Neuron (in vitro differentiated cells): ENCODE data around the gene MOB4.
A peak's percentile ranks its signal among the peaks of the same experiment; 100 is the strongest.
"Not testable (repeated sequence)": the region's sequence is repeated elsewhere in the genome, so short reads cannot be mapped to it uniquely, and the experiment has no call there.

ENCODE experiments used
- H2AFZ ChIP-seq: one replicate; pipeline ENCODE4 v1.6.1; 2013; ENCODE audit warnings: low read depth, mild to moderate bottlenecking, inconsistent platforms, low read length, moderate library complexity
- H3K27me3 ChIP-seq: one replicate; pipeline ENCODE4 v1.6.1; 2013; ENCODE audit warnings: low read length; ENCODE audit not compliant: insufficient read depth
- H3K36me3 ChIP-seq: one replicate; pipeline ENCODE4 v1.6.1; 2013; ENCODE audit warnings: low read length; ENCODE audit not compliant: insufficient read depth
- H3K4me1 ChIP-seq: one replicate; pipeline ENCODE4 v1.6.1; 2013; ENCODE audit warnings: low read length; ENCODE audit not compliant: insufficient read depth
- H3K4me3 ChIP-seq: 2 replicates; pipeline ENCODE4 v1.5.1; 2013; ENCODE audit warnings: mild to moderate bottlenecking, low read length, moderate library complexity
- H3K9me3 ChIP-seq: one replicate; pipeline ENCODE4 v1.6.1; 2013; ENCODE audit warnings: low read length

MOB4 gene

DNA sequence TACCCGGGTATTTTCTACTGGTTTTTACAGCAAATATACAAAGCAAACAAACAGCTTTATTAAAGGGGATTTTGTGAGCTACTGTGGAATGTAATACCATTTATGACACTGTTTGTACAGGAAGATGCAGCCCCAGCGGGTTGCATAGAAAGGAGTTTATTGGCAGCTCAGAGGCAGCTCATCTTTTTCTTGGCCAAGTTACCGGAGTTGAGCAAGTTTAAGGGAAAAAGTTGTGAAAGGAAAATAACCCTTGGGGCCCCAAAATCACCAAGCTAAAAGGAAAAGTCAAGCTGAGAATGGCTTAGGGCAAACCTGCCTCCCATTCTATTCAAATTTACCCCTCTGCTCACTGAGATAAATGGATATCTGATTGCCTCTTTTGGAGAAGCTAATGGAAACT is 60.8 kb downstream of the MOB4 start:
- Histone ChIP-seq H3K36me3 (peaks cover 2% of the 10 kb centered on the region), H2AFZ (no peak overlapping the region), H3K4me1 (no peaks in the 10 kb centered on the region), H3K4me3 (no peak overlapping the region), H3K9me3 (peaks cover 13% of the 10 kb centered on the region), H3K27me3 (no peaks in the 10 kb centered on the region)

- no peak overlapping the region for H3K4me3 ChIP-seq
- H3K9me3 ChIP-seq = peaks cover 11% of the 10 kb centered on the region
- no peak overlapping the region for H2AFZ ChIP-seq
- H3K36me3 ChIP-seq = no peaks in the 10 kb centered on the region
- no peaks in the 10 kb centered on the region for H3K4me1 ChIP-seq
- no peaks in the 10 kb centered on the region for H3K27me3 ChIP-seq
Observed at GRCh38 chr2:197577446-197577845, 61.6 kb downstream of the MOB4 start.

DNA sequence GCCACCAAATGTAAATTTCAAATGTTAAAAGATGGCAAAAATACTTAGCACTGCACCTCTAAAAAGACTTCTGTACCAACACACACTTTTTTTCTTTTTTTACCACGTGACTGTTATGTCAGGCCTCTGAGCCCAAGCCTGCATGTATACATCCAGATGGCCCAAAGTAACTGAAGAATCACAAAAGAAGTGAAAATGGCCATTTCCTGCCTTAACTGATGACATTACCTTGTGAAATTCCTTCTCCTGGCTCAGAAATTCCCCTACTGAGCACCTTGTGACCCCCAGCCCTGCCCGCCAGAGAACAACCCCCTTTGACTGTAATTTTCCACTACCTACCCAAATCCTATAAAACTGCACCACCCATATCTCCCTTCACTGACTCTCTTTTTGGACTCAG is 62.4 kb downstream of the MOB4 start:
- not testable (repeated sequence) for H3K4me3 ChIP-seq, H2AFZ ChIP-seq, H3K36me3 ChIP-seq, H3K4me1 ChIP-seq, H3K27me3 ChIP-seq
- H3K9me3 ChIP-seq = peaks cover 11% of the 10 kb centered on the region

DNA sequence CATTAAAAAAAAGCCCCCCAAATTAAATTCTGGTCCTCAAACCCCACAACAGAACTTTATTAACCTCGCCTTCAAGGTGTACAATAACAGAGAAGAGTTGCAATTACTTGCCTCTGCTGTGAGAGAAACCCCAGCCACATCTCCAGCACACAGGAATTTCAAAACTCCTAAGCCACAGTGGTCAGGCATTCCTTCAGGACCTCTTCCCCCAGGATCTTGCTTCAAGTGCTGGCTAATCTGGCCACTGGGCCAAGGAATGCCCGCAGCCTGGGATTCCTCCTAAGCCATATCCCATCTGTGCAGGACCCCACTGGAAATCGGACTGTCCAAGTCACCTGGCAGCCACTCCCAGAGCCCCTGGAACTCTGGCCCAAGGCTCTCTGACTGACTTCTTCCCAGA is 64.3 kb downstream of the MOB4 start:
- not testable (repeated sequence) for H3K4me1 ChIP-seq, H3K4me3 ChIP-seq, H3K27me3 ChIP-seq, H3K9me3 ChIP-seq, H3K36me3 ChIP-seq, H2AFZ ChIP-seq

GRCh38 chr2:197587255-197587654 is 71.4 kb downstream of the MOB4 start:
- peaks cover 11% of the 10 kb centered on the region for H3K9me3 ChIP-seq
- not testable (repeated sequence) for H3K27me3 ChIP-seq, H3K36me3 ChIP-seq, H3K4me1 ChIP-seq, H2AFZ ChIP-seq, H3K4me3 ChIP-seq

DNA sequence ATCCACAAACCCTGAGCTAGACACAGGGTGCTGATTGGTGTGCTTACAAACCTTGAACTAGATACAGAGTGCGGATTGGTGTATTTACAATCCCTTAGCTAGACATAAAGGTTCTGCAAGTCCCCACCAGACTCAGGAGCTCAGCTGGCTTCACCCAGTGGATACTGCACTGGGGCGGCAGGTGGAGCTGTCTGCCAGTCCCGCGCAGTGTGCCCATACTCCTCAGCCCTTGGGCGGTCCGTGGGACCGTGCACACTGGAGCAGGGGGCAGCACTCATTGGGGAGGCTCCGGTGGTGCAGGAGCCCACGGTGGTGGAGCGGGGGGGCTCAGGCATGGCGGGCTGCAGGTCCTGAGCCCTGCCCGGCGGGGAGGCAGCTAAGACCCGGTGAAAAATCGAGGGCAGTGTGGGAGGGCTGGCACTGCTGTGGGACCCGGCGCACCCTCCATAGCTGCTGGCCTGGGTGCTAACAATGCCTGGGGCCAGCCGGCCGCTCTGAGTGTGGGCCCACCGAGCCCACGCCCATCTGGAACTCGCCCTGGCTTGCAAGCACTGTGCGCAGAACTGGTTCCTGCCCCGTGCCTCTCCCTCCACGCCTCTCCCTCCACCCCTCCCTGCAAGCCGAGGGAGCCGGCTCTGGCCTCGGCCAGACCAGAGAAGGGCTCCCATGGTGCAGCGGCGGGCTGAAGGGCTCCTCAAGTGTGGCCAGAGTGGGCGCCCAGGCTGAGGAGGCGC is 75.6 kb downstream of the MOB4 start:
- H3K36me3 ChIP-seq = peaks cover 3% of the 10 kb centered on the region
- no peak overlapping the region for H2AFZ ChIP-seq
- H3K4me1 ChIP-seq = peaks cover 11% of the 10 kb centered on the region
- no peaks in the 10 kb centered on the region for H3K27me3 ChIP-seq
- H3K4me3 ChIP-seq = no peak overlapping the region
- H3K9me3 ChIP-seq = peaks cover 14% of the 10 kb centered on the region

DNA sequence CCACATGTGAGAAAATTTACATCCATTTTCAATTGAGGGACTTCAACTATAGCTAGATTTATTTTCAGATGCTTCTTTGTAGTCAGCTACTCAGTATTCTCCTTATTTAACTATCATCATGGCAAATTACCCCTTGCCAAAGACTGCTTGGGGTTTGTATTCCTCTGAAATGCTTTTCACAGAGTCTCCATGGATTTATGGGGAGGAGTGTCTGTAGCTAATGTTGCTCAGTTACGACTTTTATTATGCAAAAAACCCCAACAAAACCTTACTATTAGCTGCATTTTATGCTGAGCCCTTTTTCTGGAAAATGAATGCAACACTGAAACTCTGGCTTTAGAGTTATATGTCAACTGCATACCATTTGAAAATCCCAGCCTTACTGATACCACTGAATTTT is 80.9 kb downstream of the MOB4 start:
- H3K36me3 ChIP-seq = no peaks in the 10 kb centered on the region
- H2AFZ ChIP-seq = peak overlapping the region; percentile 18
- no peak overlapping the region for H3K4me3 ChIP-seq
- H3K9me3 ChIP-seq = peaks cover 7% of the 10 kb centered on the region
- no peaks in the 10 kb centered on the region for H3K27me3 ChIP-seq
- H3K4me1 ChIP-seq = peaks cover 24% of the 10 kb centered on the region

- Histone ChIP-seq H3K27me3 (no peaks in the 10 kb centered on the region), H3K4me3 (no peak overlapping the region), H3K9me3 (peaks cover 7% of the 10 kb centered on the region), H3K36me3 (no peaks in the 10 kb centered on the region), H3K4me1 (peaks cover 24% of the 10 kb centered on the region), H2AFZ (peak overlapping the region; percentile 18)
Observed at GRCh38 chr2:197597166-197597565, 81.3 kb downstream of the MOB4 start.

- H2AFZ ChIP-seq = no peak overlapping the region
Observed at GRCh38 chr2:197598450-197598849, 82.6 kb downstream of the MOB4 start.

GRCh38 chr2:197599285-197599965 is 83.6 kb downstream of the MOB4 start:
- Histone ChIP-seq H3K4me1 (peaks cover 29% of the 10 kb centered on the region), H3K9me3 (peaks cover 8% of the 10 kb centered on the region), H2AFZ (no peak overlapping the region), H3K4me3 (no peak overlapping the region), H3K36me3 (no peaks in the 10 kb centered on the region), H3K27me3 (no peaks in the 10 kb centered on the region)

More at GRCh38 chr2:197598450-197598849, 82.6 kb downstream of the MOB4 start:
- Histone ChIP-seq H3K4me1 (peaks cover 24% of the 10 kb centered on the region), H3K4me3 (no peak overlapping the region), H3K27me3 (no peaks in the 10 kb centered on the region), H3K36me3 (no peaks in the 10 kb centered on the region), H3K9me3 (peaks cover 8% of the 10 kb centered on the region)

DNA sequence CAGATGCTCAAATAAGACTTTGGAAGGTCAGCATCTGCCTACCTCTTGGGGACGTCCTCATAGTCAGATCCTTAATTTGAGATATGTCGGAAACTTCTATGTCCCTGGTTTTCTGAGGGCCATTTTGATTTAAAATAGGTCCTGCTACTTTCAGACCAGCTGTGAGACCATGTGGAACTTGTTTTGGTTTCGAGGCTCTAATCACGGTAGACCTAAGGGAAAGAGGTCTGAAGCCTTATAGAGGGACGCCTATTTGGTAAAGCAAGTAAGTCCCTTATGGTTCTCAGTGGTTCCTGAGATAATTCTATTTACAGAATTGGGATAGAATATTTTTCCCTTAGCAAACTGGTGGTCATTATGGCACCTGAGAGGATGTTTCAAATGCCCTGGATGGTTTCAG is 84.4 kb downstream of the MOB4 start:
- no peaks in the 10 kb centered on the region for H3K27me3 ChIP-seq
- peaks cover 4% of the 10 kb centered on the region for H3K9me3 ChIP-seq
- peaks cover 29% of the 10 kb centered on the region for H3K4me1 ChIP-seq
- no peak overlapping the region for H2AFZ ChIP-seq
- H3K4me3 ChIP-seq = no peak overlapping the region
- no peaks in the 10 kb centered on the region for H3K36me3 ChIP-seq

DNA sequence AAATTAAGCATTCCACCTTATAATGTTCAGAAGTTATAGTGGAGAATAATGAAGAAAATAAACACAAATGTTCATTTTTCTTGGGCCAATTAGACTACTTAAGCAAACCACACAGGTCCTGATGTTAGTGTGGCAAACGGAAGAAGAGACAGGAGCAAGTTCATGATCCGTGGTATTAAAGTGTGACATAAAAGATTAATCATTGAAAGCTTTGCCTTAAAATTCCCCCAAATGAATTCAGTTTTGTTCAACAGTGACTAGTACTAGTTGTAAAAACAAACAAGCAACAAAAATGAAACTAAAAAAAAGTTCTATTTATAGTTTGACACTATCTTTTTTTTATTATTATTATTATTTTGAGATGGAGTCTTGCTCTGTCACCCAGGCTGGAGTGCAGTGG is 85.9 kb downstream of the MOB4 start:
- Histone ChIP-seq H3K4me1 (peaks cover 17% of the 10 kb centered on the region), H2AFZ (no peak overlapping the region), H3K9me3 (peaks cover 1% of the 10 kb centered on the region), H3K27me3 (no peaks in the 10 kb centered on the region), H3K4me3 (no peak overlapping the region), H3K36me3 (no peaks in the 10 kb centered on the region)
